HUES64 (cell line): ENCODE measurements around the gene DNM2.
"Not testable (repeated sequence)": the region's sequence is repeated elsewhere in the genome, so short reads cannot be mapped to it uniquely, and the experiment has no call there.

Source experiments
- H3K27ac ChIP-seq: 2 replicates; pipeline ENCODE4 v1.7.0; 2013; ENCODE audit warnings: low read depth, low read length, inconsistent platforms
- H3K27me3 ChIP-seq: 2 replicates; pipeline ENCODE4 v1.6.1; 2013; ENCODE audit warnings: mild to moderate bottlenecking, low read length; ENCODE audit not compliant: insufficient read depth
- H3K36me3 ChIP-seq: 2 replicates; pipeline ENCODE4 v1.6.1; 2013; ENCODE audit warnings: mild to moderate bottlenecking, low read length; ENCODE audit not compliant: insufficient read depth
- H3K4me1 ChIP-seq: 2 replicates; pipeline ENCODE4 v1.6.1; 2013; ENCODE audit warnings: mild to moderate bottlenecking, low read length, moderate library complexity; ENCODE audit not compliant: insufficient read depth
- H3K4me3 ChIP-seq: 2 replicates; pipeline ENCODE4 v1.5.1; 2013; ENCODE audit warnings: mild to moderate bottlenecking, low read length, moderate library complexity
- H3K9ac ChIP-seq: 2 replicates; pipeline ENCODE4 v1.6.1; 2013; ENCODE audit warnings: mild to moderate bottlenecking, low read depth, low read length
- H3K9me3 ChIP-seq: 2 replicates; pipeline ENCODE4 v1.6.1; 2013; ENCODE audit warnings: low read depth, low read length; ENCODE audit not compliant: insufficient read depth
- WGBS: fragments of 150-250, 120-280 bp; methylation state at CpG from one replicate; pipeline ENCODE4 v1.1.7; 2013; ENCODE audit warnings: missing lambda C conversion rate; 5-methylcytosine and 5-hydroxymethylcytosine counted together

DNM2 gene

DNA sequence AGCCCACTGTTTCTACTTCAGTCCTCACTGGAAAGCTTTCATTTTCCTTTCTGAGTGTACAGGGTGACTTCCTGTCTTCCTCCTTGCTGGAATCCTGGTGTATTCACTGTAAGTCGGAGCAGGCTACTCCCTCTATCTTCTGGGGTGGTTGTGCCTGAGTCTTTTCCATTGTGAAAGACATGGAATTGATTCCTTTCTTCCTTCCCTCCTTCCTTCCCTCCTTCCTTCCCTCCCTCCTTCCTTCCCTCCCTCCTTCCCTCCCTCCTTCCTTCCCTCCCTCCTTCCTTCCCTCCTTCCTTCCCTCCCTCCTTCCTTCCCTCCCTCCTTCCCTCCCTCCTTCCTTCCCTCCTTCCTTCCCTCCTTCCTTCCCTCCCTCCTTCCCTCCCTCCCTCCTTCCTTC is 40.2 kb downstream of the DNM2 start:
- H3K4me3 ChIP-seq, H3K9ac ChIP-seq, H3K27me3 ChIP-seq, H3K27ac ChIP-seq, H3K9me3 ChIP-seq: not testable (repeated sequence)
- H3K36me3 ChIP-seq = peaks cover 22% of the 10 kb centered on the region; the same call in 1 of the 2 replicates
- 100% methylated on average over 1 of the region's 1 CpG for WGBS
- peaks cover 11% of the 10 kb centered on the region for H3K4me1 ChIP-seq

DNA sequence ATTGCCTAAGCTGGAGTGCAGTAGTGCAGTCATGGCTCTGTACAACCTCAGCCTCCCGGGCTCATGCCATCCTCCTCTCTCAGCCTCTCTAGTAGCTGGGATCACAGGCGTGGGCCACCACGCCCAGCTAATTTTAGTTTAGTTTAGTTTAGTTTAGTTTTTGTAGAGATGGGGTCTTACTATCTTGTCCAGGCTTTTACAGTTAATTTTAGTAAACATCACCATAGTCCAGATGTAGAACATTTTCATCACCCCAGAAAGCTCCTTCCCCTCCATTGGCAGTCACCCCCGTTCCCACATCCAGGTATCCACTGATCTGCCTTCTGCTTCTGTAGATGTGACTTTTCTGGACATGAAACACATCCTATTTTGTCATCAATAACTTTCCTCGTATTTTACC is 41.1 kb downstream of the DNM2 start:
- Histone ChIP-seq H3K4me3 (no peak overlapping the region), H3K36me3 (peaks cover 22% of the 10 kb centered on the region; the same call in 1 of the 2 replicates), H3K4me1 (peaks cover 11% of the 10 kb centered on the region), H3K27me3 (no peaks in the 10 kb centered on the region), H3K9ac (no peak overlapping the region), H3K27ac (no peak overlapping the region), H3K9me3 (no peaks in the 10 kb centered on the region)
- 86% methylated on average over 3 of the region's 5 CpGs for WGBS

DNA sequence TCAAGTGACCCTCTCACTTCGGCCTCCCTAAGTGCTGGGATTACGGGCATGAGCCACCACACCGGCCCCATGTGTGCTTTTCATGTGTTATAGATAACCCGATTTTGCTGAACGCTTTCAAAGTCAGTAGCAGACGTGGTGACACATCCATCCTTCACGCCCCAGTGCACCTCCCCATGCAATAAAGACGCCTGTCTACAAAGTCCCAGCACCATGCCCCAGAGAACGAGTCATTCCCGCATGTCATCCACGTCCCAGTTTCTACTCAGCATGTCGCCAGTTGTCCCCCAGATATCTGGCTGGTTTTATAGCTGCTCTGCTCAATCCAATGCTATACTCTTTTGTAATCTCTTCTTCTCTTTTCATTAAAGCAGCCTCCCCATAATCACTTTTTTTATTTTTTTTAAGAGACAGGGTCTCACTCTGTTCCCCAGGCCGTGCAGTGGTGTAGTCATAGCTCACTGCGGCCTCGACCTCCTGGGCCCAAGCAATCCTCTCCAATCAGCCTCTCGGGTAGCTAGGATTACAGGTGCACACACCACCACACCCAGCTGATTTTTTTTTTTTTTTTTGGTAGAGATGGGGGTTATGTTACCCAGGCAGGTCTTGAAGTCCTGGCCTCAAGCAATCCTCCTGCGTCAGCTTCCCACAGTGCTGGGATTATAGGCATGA is 42.5 kb downstream of the DNM2 start:
- Histone ChIP-seq H3K36me3 (peaks cover 17% of the 10 kb centered on the region; the same call in 1 of the 2 replicates), H3K9ac (no peak overlapping the region), H3K27me3 (no peaks in the 10 kb centered on the region), H3K27ac (no peak overlapping the region), H3K9me3 (no peaks in the 10 kb centered on the region), H3K4me3 (no peak overlapping the region), H3K4me1 (peaks cover 11% of the 10 kb centered on the region)
- 93% methylated on average over 16 of the region's 17 CpGs for WGBS

- H3K27me3 ChIP-seq = no peaks in the 10 kb centered on the region
- no peaks in the 10 kb centered on the region for H3K9me3 ChIP-seq
- no peak overlapping the region for H3K9ac ChIP-seq
- H3K4me3 ChIP-seq = no peak overlapping the region
- peaks cover 11% of the 10 kb centered on the region for H3K4me1 ChIP-seq
- H3K27ac ChIP-seq = no peak overlapping the region
- WGBS = 94% methylated on average over 19 of the region's 19 CpGs
- peaks cover 17% of the 10 kb centered on the region; the same call in 1 of the 2 replicates for H3K36me3 ChIP-seq
Measured at GRCh38 chr19:10761443-10762250, 43.8 kb downstream of the DNM2 start.

- Histone ChIP-seq H3K9me3 (no peaks in the 10 kb centered on the region), H3K4me3 (no peak overlapping the region), H3K27me3 (no peaks in the 10 kb centered on the region), H3K36me3 (peaks cover 17% of the 10 kb centered on the region; the same call in 1 of the 2 replicates), H3K9ac (no peak overlapping the region), H3K4me1 (peaks cover 11% of the 10 kb centered on the region), H3K27ac (no peak overlapping the region)
- 100% methylated on average over 1 of the region's 1 CpG for WGBS
Measured at GRCh38 chr19:10762656-10763055, 44.8 kb downstream of the DNM2 start.

DNA sequence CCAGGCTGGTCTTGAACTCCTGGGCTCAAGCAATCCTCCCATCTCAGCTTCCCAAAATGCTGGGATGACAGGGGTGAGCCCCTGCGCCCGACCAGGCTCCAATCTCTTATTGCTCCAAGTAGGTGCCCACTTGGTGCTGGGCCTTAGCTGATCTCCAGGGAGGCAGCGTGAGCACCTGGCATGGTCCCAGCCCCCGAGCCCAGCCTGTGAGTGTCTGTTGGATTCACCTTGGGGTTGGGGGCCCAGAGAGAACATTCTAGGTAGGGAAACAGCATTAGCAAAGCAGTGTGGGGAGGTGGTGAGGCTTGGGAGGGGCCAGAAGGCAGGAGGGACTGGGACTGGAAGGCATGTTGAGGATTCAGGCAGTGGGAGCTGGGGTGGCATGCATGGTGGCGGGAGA is 45.5 kb downstream of the DNM2 start:
- 76% methylated on average over 5 of the region's 5 CpGs for WGBS
- Histone ChIP-seq H3K27me3 (no peaks in the 10 kb centered on the region), H3K4me3 (no peak overlapping the region), H3K9ac (no peak overlapping the region), H3K36me3 (peaks cover 17% of the 10 kb centered on the region; the same call in 1 of the 2 replicates), H3K4me1 (peaks cover 11% of the 10 kb centered on the region), H3K9me3 (no peaks in the 10 kb centered on the region), H3K27ac (no peak overlapping the region)

DNA sequence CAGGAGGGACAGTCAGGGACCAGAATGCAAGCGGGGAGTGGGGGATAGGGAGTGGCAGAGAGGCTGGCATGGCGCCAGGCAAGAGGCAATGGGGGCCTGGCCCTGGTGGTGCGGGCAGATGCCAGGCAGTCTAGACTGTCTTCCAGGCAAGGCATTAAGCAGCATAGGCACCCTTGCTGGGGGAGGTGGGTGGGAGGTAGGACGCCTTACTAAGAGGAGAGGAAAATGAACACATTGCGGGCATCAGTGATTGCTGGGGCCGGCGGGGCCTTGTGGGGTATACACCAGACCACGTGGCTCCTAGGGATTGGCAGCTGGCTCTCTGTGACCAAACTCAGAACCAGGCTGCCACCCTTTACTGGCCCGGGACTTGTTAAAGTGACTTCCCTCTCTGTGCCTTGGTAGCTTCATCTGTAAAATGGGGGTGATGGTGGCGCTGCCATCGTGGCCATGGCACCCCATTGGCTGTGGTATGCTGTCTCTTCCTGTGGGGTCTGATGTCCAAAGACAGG is 46.0 kb downstream of the DNM2 start:
- Histone ChIP-seq H3K36me3 (peaks cover 17% of the 10 kb centered on the region; the same call in 1 of the 2 replicates), H3K27me3 (no peaks in the 10 kb centered on the region), H3K4me1 (peaks cover 11% of the 10 kb centered on the region), H3K27ac (no peak overlapping the region), H3K4me3 (no peak overlapping the region), H3K9me3 (no peaks in the 10 kb centered on the region), H3K9ac (no peak overlapping the region)
- WGBS = 75% methylated on average over 11 of the region's 11 CpGs

- WGBS = 94% methylated on average over 9 of the region's 9 CpGs
- H3K4me1 ChIP-seq = peaks cover 12% of the 10 kb centered on the region
- H3K4me3 ChIP-seq = no peak overlapping the region
- no peaks in the 10 kb centered on the region for H3K27me3 ChIP-seq
- no peaks in the 10 kb centered on the region for H3K9me3 ChIP-seq
- H3K27ac ChIP-seq = no peak overlapping the region
- H3K9ac ChIP-seq = no peak overlapping the region
- peaks cover 17% of the 10 kb centered on the region; the same call in 1 of the 2 replicates for H3K36me3 ChIP-seq
Measured at GRCh38 chr19:10764340-10764894, 46.5 kb downstream of the DNM2 start.

- 97% methylated on average over 9 of the region's 9 CpGs for WGBS
- no peak overlapping the region for H3K27ac ChIP-seq
- H3K27me3 ChIP-seq = no peaks in the 10 kb centered on the region
- H3K9me3 ChIP-seq = no peaks in the 10 kb centered on the region
- H3K4me3 ChIP-seq = no peak overlapping the region
- peak overlapping the region; percentile 32; the same call in 1 of the 2 replicates for H3K9ac ChIP-seq
- peaks cover 10% of the 10 kb centered on the region; the same call in 1 of the 2 replicates for H3K4me1 ChIP-seq
- peaks cover 12% of the 10 kb centered on the region; the same call in 1 of the 2 replicates for H3K36me3 ChIP-seq
Measured at GRCh38 chr19:10766049-10766623, 48.3 kb downstream of the DNM2 start.

DNA sequence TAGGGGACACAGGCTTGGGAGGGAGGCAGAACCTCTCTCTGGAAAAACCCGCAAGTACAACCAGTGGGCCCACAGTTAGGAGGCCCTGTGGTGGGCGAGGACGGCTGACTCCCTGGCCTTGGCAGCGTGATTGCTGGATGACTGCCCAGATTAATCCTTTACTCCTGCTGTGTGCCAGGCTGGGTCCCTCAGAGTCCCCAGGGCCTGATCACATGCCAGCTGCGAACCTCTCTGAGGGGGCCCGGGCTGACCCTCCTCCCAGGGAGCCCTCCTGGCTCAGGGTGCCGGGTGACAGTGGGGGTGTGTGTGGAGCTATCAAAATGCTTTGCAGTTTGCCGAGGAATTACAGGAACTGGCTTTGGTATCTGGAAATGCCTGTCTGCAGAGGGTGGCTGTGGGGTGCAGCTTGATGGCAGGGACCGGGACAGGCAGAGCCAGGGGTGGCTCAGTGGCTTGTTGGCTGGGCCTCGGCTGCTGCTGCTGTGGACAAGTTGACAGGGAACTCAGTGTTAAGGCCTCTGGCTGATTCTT is 48.9 kb downstream of the DNM2 start:
- H3K9ac ChIP-seq = peak overlapping the region; percentile 32; the same call in 1 of the 2 replicates
- 91% methylated on average over 10 of the region's 10 CpGs for WGBS
- no peak overlapping the region for H3K27ac ChIP-seq
- H3K27me3 ChIP-seq = no peaks in the 10 kb centered on the region
- H3K4me1 ChIP-seq = peaks cover 10% of the 10 kb centered on the region; the same call in 1 of the 2 replicates
- no peak overlapping the region for H3K4me3 ChIP-seq
- H3K36me3 ChIP-seq = peaks cover 9% of the 10 kb centered on the region; the same call in 1 of the 2 replicates
- H3K9me3 ChIP-seq = no peaks in the 10 kb centered on the region
